ENCODE measurements around the gene HERC3. TPM values are rescaled to one million over a fixed set of nuclear protein-coding genes. Genes with fewer than 3 reads are reported as not detected.

Gene HERC3
- total and polyA plus RNA-seq, 2 donors (not counting 3 experiments of a cell fraction or from before 2014, with no cell fraction given): 6.3 to 21.2 TPM

GRCh38 chr4:88649716-88650115, 57.4 kb downstream of the HERC3 start:
- no peaks in the 10 kb centered on the region for H3K4me1 ChIP-seq (ENCODE audit: control insufficient read depth, extremely low read depth, insufficient read depth, low read length)
- no TSS peak for BruUV-seq (replicated peaks)
- no peak overlapping the region for H3K4me3 ChIP-seq (replicated peaks in 1 of 3; ENCODE audit: insufficient read depth in 1 of 3, low read depth in 1 of 3, low read length in 3 of 3)
- no peaks in the 10 kb centered on the region for H4K20me1 ChIP-seq (replicated peaks; ENCODE audit: control insufficient read depth, extremely low read depth, insufficient read depth, low read length)
- FAIRE-seq: no peak
- intact Hi-C loops (cut with micrococcal nuclease): no loop called here
- ChIA-PET POLR2A (no interaction called here), CTCF (interaction anchor here (1.3 to 3.7 kb wide), 3 partner anchors 9 to 111 kb away, joined by 3 to 24 read pairs (median 5); no protein-coding TSS in a partner anchor)
- no peaks in the 10 kb centered on the region for H3K79me2 ChIP-seq (ENCODE audit: control insufficient read depth, insufficient read depth, low read length)
- no peak overlapping the region for H3K9ac ChIP-seq (replicated peaks; ENCODE audit: extremely low read depth, insufficient read depth, low read length)
- no peak overlapping the region for H3K27ac ChIP-seq (ENCODE audit: insufficient read depth, low read depth, low read length)
- DNase-seq (ENCODE audit: low read depth, low spot score): no peak
- dilution Hi-C loops (cut with MboI; ENCODE audit: extremely low pct_ligation_motif_present, low sequenced_read_pairs): no loop called here
- no peaks in the 10 kb centered on the region for H3K9me1 ChIP-seq (replicated peaks; ENCODE audit: control insufficient read depth, extremely low read depth, insufficient read depth, low read length)
- H2AFZ ChIP-seq (ENCODE audit: low read depth, low read length): no peak overlapping the region
- H3K4me2 ChIP-seq (ENCODE audit: insufficient read depth, low read length): no peak overlapping the region
- H3K27me3 ChIP-seq (ENCODE audit: control insufficient read depth in 2 of 2, insufficient read depth in 2 of 2, low read length in 2 of 2): no peaks in the 10 kb centered on the region
- H3K36me3 ChIP-seq (ENCODE audit: control insufficient read depth in 2 of 2, extremely low read depth in 1 of 2, insufficient read depth in 2 of 2, low read length in 2 of 2): no peaks in the 10 kb centered on the region
- TF ChIP-seq POLR2A (IDR thresholded peaks at IDR 0.05; ENCODE audit: low read depth, low read length): no peak
- no peak for TF ChIP-seq CTCF (IDR thresholded peaks at IDR 0.05; ENCODE audit: extremely low read depth in 1 of 2, insufficient read depth in 1 of 2, low read depth in 1 of 2, low read length in 2 of 2)
- TF ChIP-seq MYC (IDR thresholded peaks at IDR 0.05; ENCODE audit: low read depth, low read length): no peak
- TF ChIP-seq FOS (IDR thresholded peaks at IDR 0.05; ENCODE audit: borderline replicate concordance, insufficient read depth, low read length): no peak
- no peak for TF ChIP-seq POLR2AphosphoS5 (IDR thresholded peaks at IDR 0.05; ENCODE audit: insufficient read depth, low read depth, low read length)
- no peaks in the 10 kb centered on the region for H3K9me3 ChIP-seq (replicated peaks; ENCODE audit: control insufficient read depth, insufficient read depth, low read length)

DNA sequence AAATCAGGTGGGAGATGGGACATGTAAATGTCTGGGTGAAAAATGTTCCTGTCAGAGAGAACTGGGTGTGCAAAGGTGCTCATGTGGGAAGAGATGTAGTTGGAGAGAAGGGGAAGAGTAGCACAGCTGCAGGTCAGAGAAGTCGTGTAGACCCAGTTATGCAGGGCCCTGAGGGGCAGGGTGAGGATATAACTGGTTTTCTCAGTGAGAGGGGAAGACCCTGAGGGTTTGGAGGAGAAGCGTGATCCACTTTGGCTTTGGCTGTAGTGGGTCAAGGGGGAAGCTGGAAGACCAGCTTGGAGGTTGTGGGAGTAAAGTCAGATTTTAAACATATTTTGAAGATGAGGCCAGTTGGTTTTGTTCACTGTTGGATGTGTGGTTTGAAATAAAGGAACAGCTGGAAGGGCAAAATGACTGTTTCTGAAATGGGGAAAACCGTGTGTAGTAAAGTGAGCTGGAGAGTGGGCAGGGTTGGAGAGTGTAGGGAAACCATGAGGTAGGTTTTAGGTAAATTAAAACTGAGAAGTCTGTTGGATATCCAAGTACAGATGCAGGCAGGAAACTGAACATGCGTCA, 61.2 kb downstream of the HERC3 start:
- Histone ChIP-seq H3K9me1 (replicated peaks; ENCODE audit: control insufficient read depth, extremely low read depth, insufficient read depth, low read length) (no peaks in the 10 kb centered on the region), H3K27ac (ENCODE audit: insufficient read depth, low read depth, low read length) (no peak overlapping the region), H3K9ac (replicated peaks; ENCODE audit: extremely low read depth, insufficient read depth, low read length) (no peak overlapping the region), H3K36me3 (ENCODE audit: control insufficient read depth in 2 of 2, extremely low read depth in 1 of 2, insufficient read depth in 2 of 2, low read length in 2 of 2) (no peaks in the 10 kb centered on the region), H3K27me3 (ENCODE audit: control insufficient read depth in 2 of 2, insufficient read depth in 2 of 2, low read length in 2 of 2) (no peaks in the 10 kb centered on the region), H2AFZ (ENCODE audit: low read depth, low read length) (no peak overlapping the region), H3K4me2 (ENCODE audit: insufficient read depth, low read length) (no peak overlapping the region), H3K4me1 (ENCODE audit: control insufficient read depth, extremely low read depth, insufficient read depth, low read length) (no peaks in the 10 kb centered on the region), H3K9me3 (replicated peaks; ENCODE audit: control insufficient read depth, insufficient read depth, low read length) (no peaks in the 10 kb centered on the region), H4K20me1 (replicated peaks; ENCODE audit: control insufficient read depth, extremely low read depth, insufficient read depth, low read length) (no peaks in the 10 kb centered on the region), H3K4me3 (replicated peaks in 1 of 3; ENCODE audit: insufficient read depth in 1 of 3, low read depth in 1 of 3, low read length in 3 of 3) (no peak overlapping the region), H3K79me2 (ENCODE audit: control insufficient read depth, insufficient read depth, low read length) (no peaks in the 10 kb centered on the region)
- ChIA-PET CTCF (interaction anchor here (0.8 to 6.5 kb wide), 3 partner anchors 40 to 114 kb away, joined by 3 to 37 read pairs (median 4); no protein-coding TSS in a partner anchor), POLR2A (no interaction called here)
- no TSS peak for BruUV-seq (replicated peaks)
- FAIRE-seq: no peak
- dilution Hi-C loops (cut with MboI; ENCODE audit: extremely low pct_ligation_motif_present, low sequenced_read_pairs): no loop called here
- TF ChIP-seq JUN (IDR thresholded peaks at IDR 0.05; ENCODE audit: borderline replicate concordance, insufficient read depth, insufficient read length, low read depth) (no peak), GATA2 (IDR thresholded peaks at IDR 0.05; ENCODE audit: insufficient read depth, insufficient read length, low read depth, low read length) (no peak), POLR2AphosphoS5 (IDR thresholded peaks at IDR 0.05; ENCODE audit: insufficient read depth, low read depth, low read length) (no peak), MYC (IDR thresholded peaks at IDR 0.05; ENCODE audit: low read depth, low read length) (no peak), FOS (IDR thresholded peaks at IDR 0.05; ENCODE audit: borderline replicate concordance, insufficient read depth, low read length) (no peak), EZH2 (IDR thresholded peaks at IDR 0.05; ENCODE audit: borderline replicate concordance, low read depth, low read length, severe bottlenecking) (no peak), POLR2A (IDR thresholded peaks at IDR 0.05; ENCODE audit: low read depth, low read length) (no peak), CTCF (IDR thresholded peaks at IDR 0.05; ENCODE audit: extremely low read depth in 1 of 2, insufficient read depth in 1 of 2, low read depth in 1 of 2, low read length in 2 of 2) (no peak)
- TF ChIP-seq, protein P1, sequence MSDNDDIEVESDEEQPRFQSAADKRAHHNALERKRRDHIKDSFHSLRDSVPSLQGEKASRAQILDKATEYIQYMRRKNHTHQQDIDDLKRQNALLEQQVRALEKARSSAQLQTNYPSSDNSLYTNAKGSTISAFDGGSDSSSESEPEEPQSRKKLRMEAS (IDR thresholded peaks at IDR 0.05; ENCODE audit: insufficient read depth, insufficient read length): no peak
- no peak for DNase-seq (ENCODE audit: low read depth, low spot score)
- intact Hi-C loops (cut with micrococcal nuclease): no loop called here

All from endothelial cell of umbilical vein (primary cell).